K562 (cell line): ENCODE data around the gene ZDHHC14. TPM values are rescaled to one million over a fixed set of nuclear protein-coding genes. Genes with fewer than 3 reads are reported as not detected.
A peak's percentile ranks its signal among the peaks of the same experiment; 100 is the strongest.

Experiments
- BRD9 ChIP-seq: fragments of 450-650 bp; IDR thresholded peaks from 2 replicates; pipeline ENCODE4 v1.6.1; 2018; ENCODE audit warnings: low read depth; ENCODE audit not compliant: partially characterized antibody
- CGGBP1 ChIP-seq: fragments of 250-450 bp; sonication (Bioruptor Pico); IDR thresholded peaks from 2 replicates; pipeline ENCODE4 v1.9.0; 2021; ENCODE audit warnings: mild to moderate bottlenecking
- PHTF2 ChIP-seq: fragments of 250-450 bp; sonication (Bioruptor Pico); IDR thresholded peaks from 2 replicates; pipeline ENCODE4 v1.5.0; 2021; ENCODE audit warnings: mild to moderate bottlenecking
- PTRF ChIP-seq: fragments of 450-650 bp; IDR thresholded peaks from 2 replicates; pipeline ENCODE4 v1.6.1; 2016; ENCODE audit warnings: mild to moderate bottlenecking, missing genetic modification characterization, missing compliant biosample characterization
- SIN3A ChIP-seq, 2 experiments: fragments of 150-350 bp in 1 of 2; IDR thresholded peaks; 2 replicates each; pipeline ENCODE4 v1.6.1; 2011 to 2016; ENCODE audit warnings: borderline replicate concordance in 2 of 2, low read depth in 2 of 2, low read length in 2 of 2, mild to moderate bottlenecking in 2 of 2, moderate library complexity in 2 of 2; ENCODE audit not compliant: control insufficient read depth in 1 of 2
- SMARCA4 ChIP-seq: fragments of 450-650 bp; IDR thresholded peaks from 2 replicates; pipeline ENCODE4 v1.6.1; 2016
- SOX6 ChIP-seq: fragments of 450-650 bp; IDR thresholded peaks from 2 replicates; pipeline ENCODE4 v1.6.1; 2014; ENCODE audit warnings: mild to moderate bottlenecking
- TAF7 ChIP-seq: fragments of 450-650 bp; IDR thresholded peaks from 2 replicates; pipeline ENCODE4 v1.6.1; 2016; ENCODE audit warnings: missing genetic modification characterization, missing compliant biosample characterization
- ZNF740 ChIP-seq, 3 experiments: fragments of 200-800 bp in 1 of 3; sonication (Bioruptor generic) in 1 of 3; sonication (generic) in 1 of 3; formaldehyde crosslinking in 1 of 3; IDR thresholded peaks; 2 replicates each; pipeline versions ENCODE4 v1.6.1 to v1.8.0; 2016 to 2022; ENCODE audit warnings: mild to moderate bottlenecking in 2 of 3, missing compliant biosample characterization in 2 of 3, missing genetic modification characterization in 2 of 3, missing genetic modification reagents in 1 of 3
- polyA plus RNA-seq, 8 experiments: library from polyadenylated mRNA; depleted of rRNA in 4 of 8; stranded (reverse) in 5 of 8; unstranded in 3 of 8; fragments of >200 nt; fragmentation: Nextera tagmentation in 2 of 8; fragmentation: Illumina TruSeq in 1 of 8; extraction: Ambion mirVana in 2 of 8; extraction: Trizol in 1 of 8; gene quantifications; 2 replicates each; pipeline versions ENCODE4 v1.2.1 to v1.2.3, GENCODE V29; 2011 to 2014; ENCODE audit warnings: inconsistent platforms in 1 of 8, missing spikeins in 1 of 8
- total RNA-seq, 7 experiments: library from RNA; depleted of rRNA in 6 of 7; stranded (reverse); fragments of >200 nt in 6 of 7; fragmentation: Illumina TruSeq in 2 of 7; extraction: Trizol in 2 of 7; gene quantifications; 2 replicates each; pipeline versions ENCODE4 v1.2.1 to v1.2.3, GENCODE V29; 2011 to 2021; ENCODE audit warnings: low replicate concordance in 1 of 7
- TF ChIP-seq, protein P1 (sequence below): fragments of 250-450 bp; sonication (Bioruptor Pico); IDR thresholded peaks from 2 replicates; pipeline ENCODE4 v1.5.1; 2021; ENCODE audit warnings: mild to moderate bottlenecking
- TF ChIP-seq, protein P2 (sequence below): fragments of 450-650 bp; IDR thresholded peaks from 2 replicates; pipeline ENCODE4 v1.6.1; 2018; ENCODE audit warnings: mild to moderate bottlenecking, low read depth; ENCODE audit not compliant: partially characterized antibody
- TF ChIP-seq, protein P3 (sequence below), 2 experiments: fragments of 250-450 bp in 1 of 2; fragments of 450-650 bp in 1 of 2; sonication (Bioruptor Pico) in 1 of 2; IDR thresholded peaks; 2 replicates each; pipeline versions ENCODE4 v1.6.1 to v1.8.0; 2016 to 2021; ENCODE audit warnings: mild to moderate bottlenecking in 2 of 2, moderate library complexity in 2 of 2, missing compliant biosample characterization in 1 of 2, missing genetic modification characterization in 1 of 2
- TF ChIP-seq, protein P4 (sequence below): fragments of 250-450 bp; sonication (Bioruptor Pico); IDR thresholded peaks from 2 replicates; pipeline ENCODE4 v1.4.0; 2020; ENCODE audit warnings: mild to moderate bottlenecking, moderate library complexity
- TF ChIP-seq, protein P5 (sequence below): sonication (generic); formaldehyde crosslinking; IDR thresholded peaks from 2 replicates; pipeline ENCODE4 v1.8.1; 2023; ENCODE audit warnings: mild to moderate bottlenecking, missing genetic modification reagents, moderate library complexity

Gene ZDHHC14
- total and polyA plus RNA-seq, 9 of the 15 experiments (the other 6 are each of a cell fraction or from before 2014, with no cell fraction given) = 0.92 to 23.1 (median 13.8) TPM

DNA sequence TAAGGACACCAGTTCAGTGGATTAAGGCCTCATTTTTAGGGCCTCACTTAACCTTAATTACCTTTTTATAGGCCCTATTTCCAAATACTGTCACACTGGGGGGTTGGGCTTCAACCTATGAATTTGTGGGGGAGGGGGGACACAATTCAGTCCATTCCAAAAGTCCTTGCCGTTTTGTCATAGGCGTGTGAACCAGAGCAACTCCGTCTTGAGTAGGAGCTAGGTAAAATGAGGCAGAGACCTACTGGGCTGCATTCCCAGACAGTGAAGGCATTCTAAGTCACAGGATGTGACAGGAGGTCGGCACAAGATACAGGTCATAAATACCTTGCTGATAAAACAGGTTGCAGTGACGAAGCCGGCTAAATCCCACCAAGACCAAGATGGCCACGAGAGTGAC lies 328.6 kb downstream of the ZDHHC14 start (continued):
- TF ChIP-seq, protein P1, sequence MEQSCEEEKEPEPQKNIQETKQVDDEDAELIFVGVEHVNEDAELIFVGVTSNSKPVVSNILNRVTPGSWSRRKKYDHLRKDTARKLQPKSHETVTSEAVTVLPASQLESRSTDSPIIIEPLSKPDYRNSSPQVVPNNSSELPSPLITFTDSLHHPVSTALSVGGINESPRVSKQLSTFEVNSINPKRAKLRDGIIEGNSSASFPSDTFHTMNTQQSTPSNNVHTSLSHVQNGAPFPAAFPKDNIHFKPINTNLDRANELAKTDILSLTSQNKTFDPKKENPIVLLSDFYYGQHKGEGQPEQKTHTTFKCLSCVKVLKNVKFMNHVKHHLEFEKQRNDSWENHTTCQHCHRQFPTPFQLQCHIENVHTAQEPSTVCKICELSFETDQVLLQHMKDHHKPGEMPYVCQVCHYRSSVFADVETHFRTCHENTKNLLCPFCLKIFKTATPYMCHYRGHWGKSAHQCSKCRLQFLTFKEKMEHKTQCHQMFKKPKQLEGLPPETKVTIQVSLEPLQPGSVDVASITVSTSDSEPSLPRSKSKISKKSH (CRISPR knock-in tag) = no peak
- no peak for TF ChIP-seq PHTF2 (CRISPR knock-in tag)
- TF ChIP-seq, protein P2, sequence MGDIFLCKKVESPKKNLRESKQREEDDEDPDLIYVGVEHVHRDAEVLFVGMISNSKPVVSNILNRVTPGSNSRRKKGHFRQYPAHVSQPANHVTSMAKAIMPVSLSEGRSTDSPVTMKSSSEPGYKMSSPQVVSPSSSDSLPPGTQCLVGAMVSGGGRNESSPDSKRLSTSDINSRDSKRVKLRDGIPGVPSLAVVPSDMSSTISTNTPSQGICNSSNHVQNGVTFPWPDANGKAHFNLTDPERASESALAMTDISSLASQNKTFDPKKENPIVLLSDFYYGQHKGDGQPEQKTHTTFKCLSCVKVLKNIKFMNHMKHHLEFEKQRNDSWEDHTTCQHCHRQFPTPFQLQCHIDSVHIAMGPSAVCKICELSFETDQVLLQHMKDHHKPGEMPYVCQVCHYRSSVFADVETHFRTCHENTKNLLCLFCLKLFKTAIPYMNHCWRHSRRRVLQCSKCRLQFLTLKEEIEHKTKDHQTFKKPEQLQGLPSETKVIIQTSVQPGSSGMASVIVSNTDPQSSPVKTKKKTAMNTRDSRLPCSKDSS = no peak
- TF ChIP-seq, protein P3, sequence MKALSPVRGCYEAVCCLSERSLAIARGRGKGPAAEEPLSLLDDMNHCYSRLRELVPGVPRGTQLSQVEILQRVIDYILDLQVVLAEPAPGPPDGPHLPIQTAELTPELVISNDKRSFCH (CRISPR knock-in tag; IDR thresholded peaks at IDR 0.05) = no peak
- TF ChIP-seq, protein P3 (tag; IDR thresholded peaks at IDR 0.05) = peak; percentile 95
- TF ChIP-seq TAF7 = peak; percentile 46; the same call in 1 of the 2 replicates
- no peak for TF ChIP-seq SOX6
- peak; percentile 95 for TF ChIP-seq PTRF
- no peak for TF ChIP-seq SIN3A (IDR thresholded peaks at IDR 0.05; ENCODE audit: borderline replicate concordance in 2 of 2, control insufficient read depth in 1 of 2, low read depth in 2 of 2, low read length in 2 of 2)
- no peak for TF ChIP-seq ZNF740 (CRISPR knock-in tag; IDR thresholded peaks at IDR 0.05)
- TF ChIP-seq ZNF740 (tag; IDR thresholded peaks at IDR 0.05) = peak in 1 of 2 experiments; percentile 87; a peak in 2 of 4 replicates
- TF ChIP-seq, protein P4, sequence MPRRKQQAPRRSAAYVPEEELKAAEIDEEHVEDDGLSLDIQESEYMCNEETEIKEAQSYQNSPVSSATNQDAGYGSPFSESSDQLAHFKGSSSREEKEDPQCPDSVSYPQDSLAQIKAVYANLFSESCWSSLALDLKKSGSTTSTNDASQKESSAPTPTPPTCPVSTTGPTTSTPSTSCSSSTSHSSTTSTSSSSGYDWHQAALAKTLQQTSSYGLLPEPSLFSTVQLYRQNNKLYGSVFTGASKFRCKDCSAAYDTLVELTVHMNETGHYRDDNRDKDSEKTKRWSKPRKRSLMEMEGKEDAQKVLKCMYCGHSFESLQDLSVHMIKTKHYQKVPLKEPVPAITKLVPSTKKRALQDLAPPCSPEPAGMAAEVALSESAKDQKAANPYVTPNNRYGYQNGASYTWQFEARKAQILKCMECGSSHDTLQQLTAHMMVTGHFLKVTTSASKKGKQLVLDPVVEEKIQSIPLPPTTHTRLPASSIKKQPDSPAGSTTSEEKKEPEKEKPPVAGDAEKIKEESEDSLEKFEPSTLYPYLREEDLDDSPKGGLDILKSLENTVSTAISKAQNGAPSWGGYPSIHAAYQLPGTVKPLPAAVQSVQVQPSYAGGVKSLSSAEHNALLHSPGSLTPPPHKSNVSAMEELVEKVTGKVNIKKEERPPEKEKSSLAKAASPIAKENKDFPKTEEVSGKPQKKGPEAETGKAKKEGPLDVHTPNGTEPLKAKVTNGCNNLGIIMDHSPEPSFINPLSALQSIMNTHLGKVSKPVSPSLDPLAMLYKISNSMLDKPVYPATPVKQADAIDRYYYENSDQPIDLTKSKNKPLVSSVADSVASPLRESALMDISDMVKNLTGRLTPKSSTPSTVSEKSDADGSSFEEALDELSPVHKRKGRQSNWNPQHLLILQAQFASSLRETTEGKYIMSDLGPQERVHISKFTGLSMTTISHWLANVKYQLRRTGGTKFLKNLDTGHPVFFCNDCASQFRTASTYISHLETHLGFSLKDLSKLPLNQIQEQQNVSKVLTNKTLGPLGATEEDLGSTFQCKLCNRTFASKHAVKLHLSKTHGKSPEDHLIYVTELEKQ = no peak
- TF ChIP-seq CGGBP1 = no peak
- TF ChIP-seq, protein P5, sequence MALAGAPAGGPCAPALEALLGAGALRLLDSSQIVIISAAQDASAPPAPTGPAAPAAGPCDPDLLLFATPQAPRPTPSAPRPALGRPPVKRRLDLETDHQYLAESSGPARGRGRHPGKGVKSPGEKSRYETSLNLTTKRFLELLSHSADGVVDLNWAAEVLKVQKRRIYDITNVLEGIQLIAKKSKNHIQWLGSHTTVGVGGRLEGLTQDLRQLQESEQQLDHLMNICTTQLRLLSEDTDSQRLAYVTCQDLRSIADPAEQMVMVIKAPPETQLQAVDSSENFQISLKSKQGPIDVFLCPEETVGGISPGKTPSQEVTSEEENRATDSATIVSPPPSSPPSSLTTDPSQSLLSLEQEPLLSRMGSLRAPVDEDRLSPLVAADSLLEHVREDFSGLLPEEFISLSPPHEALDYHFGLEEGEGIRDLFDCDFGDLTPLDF (CRISPR knock-in tag) = no peak
- TF ChIP-seq BRD9 = no peak
- no peak for TF ChIP-seq SMARCA4
